ENCODE measurements around the gene ASIC4.

GRCh38 chr2:219482674-219483405 lies 31.4 kb upstream of the ASIC4 start:
- TF ChIP-seq EZH2phosphoT487 (IDR thresholded peaks at IDR 0.05; ENCODE audit: unreplicated experiment) (no peak), POLR2AphosphoS5 (IDR thresholded peaks at IDR 0.05; ENCODE audit: low read depth) (no peak), EZH2 (IDR thresholded peaks at IDR 0.05; ENCODE audit: low read depth, unreplicated experiment) (no peak), CTCF (conservative IDR thresholded peaks at IDR 0.05; ENCODE audit: low read depth in 2 of 2) (no peak), ETS1 (IDR thresholded peaks at IDR 0.05) (no peak)
